Mesenchymal stem cell (in vitro differentiated cells and primary cell): ENCODE results near the gene TTC39A.

Experiments used
- DNase-seq: peaks from one replicate; pipeline ENCODE4 v3.0.0-alpha.2; 2013
- H2AFZ ChIP-seq: one replicate; pipeline ENCODE4 v1.6.1; 2013; ENCODE audit warnings: low read depth, mild to moderate bottlenecking, control low read depth, inconsistent platforms, low read length, moderate library complexity
- H2AK5ac ChIP-seq: 2 replicates; pipeline ENCODE4 v1.6.1; 2013; ENCODE audit warnings: low read length, moderate library complexity, mild to moderate bottlenecking, inconsistent platforms; ENCODE audit not compliant: severe bottlenecking
- H2BK120ac ChIP-seq: one replicate; pipeline ENCODE4 v1.6.1; 2013; ENCODE audit warnings: low read depth, mild to moderate bottlenecking, inconsistent platforms, low read length, moderate library complexity
- H2BK12ac ChIP-seq, 2 experiments: one replicate each; pipeline ENCODE4 v1.6.1; 2013; ENCODE audit warnings: inconsistent platforms in 2 of 2, low read length in 2 of 2, mild to moderate bottlenecking in 2 of 2, moderate library complexity in 2 of 2, control low read depth in 1 of 2
- H2BK15ac ChIP-seq: one replicate; pipeline ENCODE4 v1.6.1; 2013; ENCODE audit warnings: mild to moderate bottlenecking, low read depth, inconsistent platforms; ENCODE audit not compliant: poor library complexity, severe bottlenecking
- H2BK5ac ChIP-seq: 2 replicates; pipeline ENCODE4 v1.6.1; 2013; ENCODE audit warnings: low read depth, mild to moderate bottlenecking, low read length, control low read depth, inconsistent platforms; ENCODE audit not compliant: poor library complexity, severe bottlenecking
- H3K14ac ChIP-seq, 2 experiments: one replicate each; pipeline ENCODE4 v1.6.1; 2013; ENCODE audit warnings: inconsistent platforms in 2 of 2, low read length in 2 of 2, control low read depth in 1 of 2, mild to moderate bottlenecking in 1 of 2, moderate library complexity in 1 of 2
- H3K18ac ChIP-seq, 2 experiments: one replicate each; pipeline ENCODE4 v1.6.1; 2013; ENCODE audit warnings: inconsistent platforms in 2 of 2, low read length in 2 of 2, control low read depth in 1 of 2, low read depth in 1 of 2, mild to moderate bottlenecking in 1 of 2
- H3K23ac ChIP-seq, 2 experiments: one replicate each; pipeline ENCODE4 v1.6.1; 2013; ENCODE audit warnings: inconsistent platforms in 2 of 2, low read length in 2 of 2, mild to moderate bottlenecking in 2 of 2, moderate library complexity in 2 of 2, control low read depth in 1 of 2
- H3K27ac ChIP-seq: 2 replicates; pipeline ENCODE4 v1.5.1; 2013; ENCODE audit warnings: mild to moderate bottlenecking, moderate library complexity, low read length, control low read depth, inconsistent platforms; ENCODE audit not compliant: poor library complexity, severe bottlenecking
- H3K27me3 ChIP-seq, 2 experiments: 2 replicates each; pipeline versions ENCODE4 v1.6.1 to v1.7.0; 2013; ENCODE audit warnings: low read length in 2 of 2, mild to moderate bottlenecking in 2 of 2, moderate library complexity in 2 of 2, control low read depth in 1 of 2, inconsistent platforms in 1 of 2; ENCODE audit not compliant: control insufficient read depth in 1 of 2, insufficient read depth in 1 of 2
- H3K36me3 ChIP-seq, 2 experiments: 2 replicates each; pipeline versions ENCODE4 v1.6.1 to v1.7.0; 2013; ENCODE audit warnings: low read length in 2 of 2, control low read depth in 1 of 2, inconsistent platforms in 1 of 2, low read depth in 1 of 2, mild to moderate bottlenecking in 1 of 2; ENCODE audit not compliant: insufficient read depth in 2 of 2, control insufficient read depth in 1 of 2
- H3K4ac ChIP-seq, 2 experiments: one replicate each; pipeline ENCODE4 v1.6.1; 2013; ENCODE audit warnings: inconsistent platforms in 2 of 2, low read length in 2 of 2, mild to moderate bottlenecking in 2 of 2, moderate library complexity in 2 of 2, control low read depth in 1 of 2, low read depth in 1 of 2
- H3K4me1 ChIP-seq: 2 replicates; pipeline ENCODE4 v1.6.1; 2013; ENCODE audit warnings: low read depth, low read length, control low read depth; ENCODE audit not compliant: control insufficient read depth, insufficient read depth
- H3K4me2 ChIP-seq: 2 replicates; pipeline ENCODE4 v1.6.1; 2013; ENCODE audit warnings: low read length, mild to moderate bottlenecking, inconsistent platforms; ENCODE audit not compliant: poor library complexity, severe bottlenecking
- H3K4me3 ChIP-seq, 2 experiments: 2 replicates each; pipeline versions ENCODE4 v1.5.1 to v1.7.0; 2013; ENCODE audit warnings: low read length in 2 of 2, mild to moderate bottlenecking in 2 of 2, control low read depth in 1 of 2, low read depth in 1 of 2; ENCODE audit not compliant: insufficient read depth in 1 of 2
- H3K79me1 ChIP-seq: replicated peaks from 2 replicates; pipeline ENCODE4 v1.6.1; 2013; ENCODE audit warnings: mild to moderate bottlenecking, control low read depth, low read length, inconsistent platforms; ENCODE audit not compliant: poor library complexity, severe bottlenecking
- H3K9ac ChIP-seq: 2 replicates; pipeline ENCODE4 v1.7.0; 2013; ENCODE audit warnings: mild to moderate bottlenecking, low read length, moderate library complexity
- H3K9me3 ChIP-seq: 2 replicates; pipeline ENCODE4 v1.7.0; 2013; ENCODE audit warnings: mild to moderate bottlenecking, low read length; ENCODE audit not compliant: control insufficient read depth
- H4K8ac ChIP-seq: one replicate; pipeline ENCODE4 v1.6.1; 2013; ENCODE audit warnings: inconsistent platforms, mild to moderate bottlenecking, low read length, moderate library complexity
- H4K91ac ChIP-seq: one replicate; pipeline ENCODE4 v1.6.1; 2013; ENCODE audit warnings: mild to moderate bottlenecking, low read length, inconsistent platforms
- WGBS: methylation state at CpG from one replicate; pipeline ENCODE4 v1.1.7; 2013; ENCODE audit warnings: mixed read lengths; 5-methylcytosine and 5-hydroxymethylcytosine counted together

The TTC39A gene

DNA sequence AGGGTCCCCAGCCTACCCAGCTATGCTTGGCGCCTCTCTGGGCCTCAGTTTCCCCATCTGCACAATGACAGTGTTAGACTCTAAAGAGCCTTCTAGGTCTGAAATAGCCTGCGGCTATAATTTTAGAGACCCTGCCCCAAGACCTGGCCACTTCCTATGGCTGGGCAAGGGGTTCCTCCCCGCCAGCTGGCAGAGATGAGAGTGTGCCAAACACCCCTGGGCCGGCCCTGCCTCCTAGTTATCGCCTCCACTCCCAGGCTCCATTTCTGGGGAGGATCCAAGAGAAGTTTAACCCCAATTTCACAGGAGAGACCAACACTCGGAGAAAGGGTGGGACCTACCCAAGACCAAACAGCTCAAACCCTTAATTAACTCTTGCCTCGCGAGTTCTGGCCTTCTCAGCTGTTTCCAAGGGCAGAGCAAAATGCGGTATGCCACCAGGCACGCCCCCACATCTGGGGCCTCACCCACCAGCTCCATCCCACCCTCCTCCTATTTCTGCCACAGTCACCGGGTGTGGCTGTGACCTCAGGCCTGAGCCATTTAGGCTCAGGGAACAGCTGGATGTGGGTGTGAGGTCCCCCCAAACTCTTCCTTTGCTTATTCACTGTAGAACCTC is 35.7 kb downstream of the TTC39A start:
- no peak overlapping the region for H3K4me2 ChIP-seq
- H4K91ac ChIP-seq, result no peak overlapping the region
- no peaks in the 10 kb centered on the region for H3K27me3 ChIP-seq
- DNase-seq, result no peak
- no peak overlapping the region for H2BK120ac ChIP-seq
- H3K23ac ChIP-seq, result no peak overlapping the region
- no peak overlapping the region for H2BK12ac ChIP-seq
- H2BK5ac ChIP-seq, result no peak overlapping the region
- WGBS, result 94% methylated on average over 11 of the region's 11 CpGs
- no peak overlapping the region for H4K8ac ChIP-seq
- H3K36me3 ChIP-seq, result peaks cover 0 to 5% of the 10 kb centered on the region in 2 experiments
- no peak overlapping the region for H2AK5ac ChIP-seq
- no peaks in the 10 kb centered on the region for H3K9me3 ChIP-seq
- H2BK15ac ChIP-seq, result no peak overlapping the region
- H3K4me1 ChIP-seq, result peaks cover 10% of the 10 kb centered on the region
- H3K14ac ChIP-seq, result no peak overlapping the region
- no peak overlapping the region for H3K9ac ChIP-seq
- H3K18ac ChIP-seq, result no peak overlapping the region
- H3K79me1 ChIP-seq, result no peaks in the 10 kb centered on the region
- H3K4me3 ChIP-seq, result no peak overlapping the region
- no peak overlapping the region for H3K4ac ChIP-seq
- no peak overlapping the region for H3K27ac ChIP-seq
- no peak overlapping the region for H2AFZ ChIP-seq

DNA sequence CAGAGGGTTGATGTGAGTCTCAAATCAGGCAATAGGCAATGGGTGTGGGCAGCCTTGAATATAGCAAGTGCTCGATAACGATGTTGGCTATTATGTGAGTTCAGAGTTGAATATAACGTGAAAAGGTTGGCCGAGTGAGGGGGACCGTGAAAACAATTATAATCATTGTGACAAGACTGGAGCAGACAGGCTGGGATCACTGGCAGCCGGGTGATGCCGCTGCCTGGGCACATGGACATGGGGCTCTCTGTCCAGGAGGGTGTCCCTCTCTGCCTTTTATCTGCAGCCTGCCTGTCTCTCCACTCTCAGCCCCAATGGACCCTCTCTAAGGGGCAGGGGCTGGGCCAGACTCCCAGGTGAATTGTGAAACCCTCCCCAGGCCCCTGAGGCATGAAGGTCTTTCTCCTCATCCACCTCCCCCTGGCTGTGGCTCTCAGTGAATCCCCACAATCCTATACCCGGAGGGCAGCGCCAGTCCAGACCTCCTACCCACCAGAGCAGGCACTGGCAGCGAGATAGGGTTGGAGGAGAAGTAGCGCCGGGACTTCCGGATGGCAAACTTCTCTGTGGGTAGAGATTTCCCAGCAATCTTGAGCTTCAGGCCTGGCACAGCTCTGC is 36.4 kb downstream of the TTC39A start:
- H3K36me3 ChIP-seq, result peaks cover 0 to 8% of the 10 kb centered on the region in 2 experiments
- no peak overlapping the region for H2AK5ac ChIP-seq
- H2BK12ac ChIP-seq, result no peak overlapping the region
- no peak overlapping the region for H3K9ac ChIP-seq
- H3K4me1 ChIP-seq, result peaks cover 10% of the 10 kb centered on the region
- H2BK5ac ChIP-seq, result no peak overlapping the region
- H3K18ac ChIP-seq, result no peak overlapping the region
- H3K79me1 ChIP-seq, result no peaks in the 10 kb centered on the region
- no peak overlapping the region for H4K8ac ChIP-seq
- H3K4ac ChIP-seq, result no peak overlapping the region
- no peak overlapping the region for H2BK120ac ChIP-seq
- DNase-seq, result no peak
- H2BK15ac ChIP-seq, result no peak overlapping the region
- H3K9me3 ChIP-seq, result no peaks in the 10 kb centered on the region
- H3K4me2 ChIP-seq, result no peak overlapping the region
- WGBS, result 97% methylated on average over 11 of the region's 13 CpGs
- H3K27ac ChIP-seq, result no peak overlapping the region
- no peak overlapping the region for H4K91ac ChIP-seq
- no peaks in the 10 kb centered on the region for H3K27me3 ChIP-seq
- no peak overlapping the region for H3K23ac ChIP-seq
- H2AFZ ChIP-seq, result no peak overlapping the region
- no peak overlapping the region for H3K14ac ChIP-seq
- H3K4me3 ChIP-seq, result no peak overlapping the region

DNA sequence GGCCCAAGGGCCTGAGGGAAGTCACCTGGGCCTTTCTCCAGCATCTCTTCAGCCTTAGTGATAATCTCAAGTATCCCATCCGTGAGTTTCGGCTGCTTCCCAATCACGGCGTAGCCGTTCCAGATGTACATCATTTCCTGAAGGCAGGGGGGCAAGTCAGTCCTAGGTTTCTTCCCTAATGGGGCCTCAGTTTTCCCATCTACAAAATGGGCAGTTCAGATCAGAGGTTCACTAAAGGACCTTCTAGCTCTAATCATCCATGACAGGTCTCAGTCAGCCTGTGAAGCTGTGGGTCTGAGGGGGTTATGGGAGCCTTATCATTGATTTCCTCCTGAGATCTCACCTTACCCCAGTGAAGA is 39.9 kb downstream of the TTC39A start:
- H3K18ac ChIP-seq, result no peak overlapping the region
- H3K4me1 ChIP-seq, result no peaks in the 10 kb centered on the region
- H3K27ac ChIP-seq, result no peak overlapping the region
- H4K8ac ChIP-seq, result no peak overlapping the region
- H3K27me3 ChIP-seq, result no peaks in the 10 kb centered on the region
- H3K23ac ChIP-seq, result no peak overlapping the region
- no peak overlapping the region for H4K91ac ChIP-seq
- H3K36me3 ChIP-seq, result peaks cover 0 to 17% of the 10 kb centered on the region in 2 experiments
- H2BK120ac ChIP-seq, result no peak overlapping the region
- no peak overlapping the region for H2BK5ac ChIP-seq
- H3K4me3 ChIP-seq, result no peak overlapping the region
- H3K9me3 ChIP-seq, result no peaks in the 10 kb centered on the region
- H2BK12ac ChIP-seq, result no peak overlapping the region
- H2AK5ac ChIP-seq, result no peak overlapping the region
- H2BK15ac ChIP-seq, result no peak overlapping the region
- H3K9ac ChIP-seq, result no peak overlapping the region
- no peak overlapping the region for H3K4me2 ChIP-seq
- peaks cover 1% of the 10 kb centered on the region for H3K79me1 ChIP-seq
- no peak overlapping the region for H3K14ac ChIP-seq
- H2AFZ ChIP-seq, result no peak overlapping the region
- H3K4ac ChIP-seq, result no peak overlapping the region
- 98% methylated on average over 5 of the region's 5 CpGs for WGBS
- DNase-seq, result no peak

GRCh38 chr1:51289676-51290488 is 40.5 kb downstream of the TTC39A start:
- H3K4me1 ChIP-seq, result no peaks in the 10 kb centered on the region
- no peak overlapping the region for H3K9ac ChIP-seq
- no peaks in the 10 kb centered on the region for H3K27me3 ChIP-seq
- no peak overlapping the region for H2BK12ac ChIP-seq
- H3K4me2 ChIP-seq, result no peak overlapping the region
- no peak overlapping the region for H2BK15ac ChIP-seq
- H3K4me3 ChIP-seq, result no peak overlapping the region
- H3K23ac ChIP-seq, result no peak overlapping the region
- H2AK5ac ChIP-seq, result no peak overlapping the region
- H3K4ac ChIP-seq, result no peak overlapping the region
- H3K9me3 ChIP-seq, result no peaks in the 10 kb centered on the region
- H3K14ac ChIP-seq, result no peak overlapping the region
- WGBS, result 97% methylated on average over 8 of the region's 8 CpGs
- peaks cover 1% of the 10 kb centered on the region for H3K79me1 ChIP-seq
- H2BK120ac ChIP-seq, result no peak overlapping the region
- no peak for DNase-seq
- no peak overlapping the region for H4K91ac ChIP-seq
- H2AFZ ChIP-seq, result no peak overlapping the region
- no peak overlapping the region for H3K27ac ChIP-seq
- H4K8ac ChIP-seq, result no peak overlapping the region
- H3K18ac ChIP-seq, result no peak overlapping the region
- no peak overlapping the region for H2BK5ac ChIP-seq
- H3K36me3 ChIP-seq, result peaks cover 0 to 17% of the 10 kb centered on the region in 2 experiments
